Activated CD4-positive, CD25-positive, alpha-beta regulatory T cell (primary cell): Measurements from ENCODE around the gene NPM1.

ENCODE experiments used
- DNase-seq, 4 experiments: peaks; one replicate each; lab custom pipeline; 2025; lab: John Stamatoyannopoulos, UW

Gene NPM1

DNA sequence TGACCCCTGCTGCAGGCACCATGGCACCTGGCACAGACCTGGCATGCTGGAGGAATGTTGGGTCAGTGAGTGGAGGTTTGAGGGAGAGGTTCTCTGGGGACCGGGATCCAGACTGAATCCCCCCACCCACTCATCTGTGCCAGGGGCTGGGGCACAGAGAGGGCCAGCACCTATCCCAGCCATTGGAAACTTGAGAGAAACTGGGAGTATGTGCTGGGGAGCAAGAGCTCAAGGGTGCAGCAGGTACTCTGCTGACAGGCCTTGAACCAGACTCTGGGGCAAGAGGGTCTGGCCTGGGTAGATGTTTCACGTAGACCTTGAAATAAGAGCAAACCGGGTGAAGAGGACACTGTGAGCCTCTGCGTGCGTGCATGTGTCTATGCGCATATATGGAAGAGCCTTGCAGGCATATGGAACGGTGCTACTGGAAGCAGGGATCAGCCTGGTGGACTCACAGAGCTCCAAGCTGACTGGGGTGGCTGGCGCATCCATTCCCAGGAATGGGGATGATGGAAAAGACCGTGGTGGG, 40.6 kb downstream of the NPM1 start:
- DNase-seq = no peak

DNA sequence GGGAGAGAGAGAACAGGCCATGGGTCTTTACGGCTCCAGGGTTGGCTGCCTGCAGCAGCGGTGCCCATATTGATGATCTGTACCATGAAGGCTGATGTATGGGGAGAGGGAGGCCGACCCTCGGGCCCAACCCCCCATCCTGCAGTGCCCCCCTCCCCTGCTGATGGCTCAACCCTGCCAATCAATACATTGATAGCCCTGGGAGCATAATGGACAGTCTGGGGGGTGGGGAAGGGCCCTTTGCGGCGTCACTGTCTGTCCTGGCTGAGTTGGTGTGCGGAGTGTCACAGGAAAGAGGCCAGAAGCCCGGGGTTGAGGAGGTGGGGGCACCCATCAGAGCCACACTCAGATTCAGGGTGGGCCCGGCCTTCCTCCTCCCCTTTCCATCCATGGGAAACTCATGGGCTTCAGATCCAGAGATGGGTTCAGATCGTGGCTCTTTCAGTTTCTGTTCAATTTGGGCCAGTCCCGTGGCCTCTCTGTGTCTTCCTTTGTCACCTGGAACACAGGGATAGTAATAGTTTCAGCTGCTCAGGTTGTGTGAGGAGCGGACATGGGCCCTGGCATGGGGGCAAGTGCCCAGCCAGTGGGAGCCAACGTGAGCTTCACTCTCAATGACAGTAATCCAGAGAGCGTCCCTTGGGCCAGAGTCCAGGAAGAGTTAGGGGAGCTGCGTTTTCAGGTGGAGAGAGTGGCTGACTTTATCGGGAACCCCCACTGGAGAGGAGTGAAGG, 41.3 kb downstream of the NPM1 start:
- DNase-seq = no peak

DNA sequence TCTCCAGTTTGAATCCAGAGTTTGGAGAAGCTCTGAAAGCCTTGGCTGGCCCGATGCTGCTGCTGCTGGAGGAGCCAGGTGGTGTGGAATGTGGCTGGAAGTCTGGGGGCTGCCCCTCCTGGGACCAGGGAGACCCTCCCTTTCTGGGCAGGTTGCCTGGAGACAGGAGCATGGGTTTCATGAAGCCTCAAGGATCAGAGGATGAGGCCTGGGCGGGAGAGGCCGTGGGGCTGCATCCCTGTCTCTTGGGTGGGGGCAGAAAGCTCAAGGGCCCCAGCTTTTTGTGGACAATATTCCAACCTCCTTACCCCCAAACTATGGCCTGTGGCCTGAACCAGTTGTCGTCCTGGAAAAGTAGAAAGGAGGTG, 41.9 kb downstream of the NPM1 start:
- DNase-seq = no peak

DNA sequence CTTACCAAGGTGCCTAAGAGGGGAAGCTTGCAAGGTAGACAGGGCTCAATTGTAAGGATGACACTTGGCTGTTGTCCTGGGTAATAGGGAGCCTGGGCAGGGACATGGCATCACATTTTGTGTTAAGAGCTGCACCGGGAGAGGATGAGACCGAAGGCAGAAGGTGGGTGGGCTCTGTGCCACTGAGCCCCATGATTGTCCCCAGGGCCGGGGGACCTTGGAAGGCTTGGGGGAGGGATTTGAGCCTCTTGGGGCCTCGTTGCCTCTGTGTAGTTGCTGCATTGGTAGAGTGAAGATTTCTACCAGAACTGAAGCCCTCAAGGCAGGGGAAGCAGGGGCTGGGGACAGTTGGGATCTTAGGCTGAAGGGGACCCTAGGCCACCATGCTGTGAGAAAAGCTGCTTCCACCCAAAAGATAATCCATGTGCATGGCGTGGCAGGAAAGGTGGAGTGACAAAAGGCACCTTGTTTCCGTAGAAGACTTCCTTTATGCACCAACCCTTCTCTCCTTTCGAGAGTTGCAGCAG, 43.7 kb downstream of the NPM1 start:
- no peak for DNase-seq

DNA sequence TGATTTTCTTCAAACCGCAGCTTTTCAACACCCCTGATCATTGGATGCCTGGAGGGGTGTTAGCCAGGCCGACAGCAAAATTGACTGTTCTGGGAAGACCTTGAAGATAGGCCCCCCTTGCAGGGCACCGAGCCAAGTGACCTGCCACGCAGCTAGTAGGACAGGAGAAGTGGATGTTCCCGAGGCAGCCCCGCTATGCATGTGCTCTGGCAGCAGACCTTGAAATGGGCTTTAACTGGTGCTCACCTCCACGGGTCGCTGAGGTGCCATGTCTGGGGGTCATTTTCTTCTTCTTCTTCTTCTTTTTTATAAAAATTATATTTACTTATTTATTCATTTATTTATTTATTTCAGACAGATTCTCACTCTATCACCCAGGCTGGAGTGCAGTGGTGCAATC, 44.4 kb downstream of the NPM1 start:
- DNase-seq = no peak

DNA sequence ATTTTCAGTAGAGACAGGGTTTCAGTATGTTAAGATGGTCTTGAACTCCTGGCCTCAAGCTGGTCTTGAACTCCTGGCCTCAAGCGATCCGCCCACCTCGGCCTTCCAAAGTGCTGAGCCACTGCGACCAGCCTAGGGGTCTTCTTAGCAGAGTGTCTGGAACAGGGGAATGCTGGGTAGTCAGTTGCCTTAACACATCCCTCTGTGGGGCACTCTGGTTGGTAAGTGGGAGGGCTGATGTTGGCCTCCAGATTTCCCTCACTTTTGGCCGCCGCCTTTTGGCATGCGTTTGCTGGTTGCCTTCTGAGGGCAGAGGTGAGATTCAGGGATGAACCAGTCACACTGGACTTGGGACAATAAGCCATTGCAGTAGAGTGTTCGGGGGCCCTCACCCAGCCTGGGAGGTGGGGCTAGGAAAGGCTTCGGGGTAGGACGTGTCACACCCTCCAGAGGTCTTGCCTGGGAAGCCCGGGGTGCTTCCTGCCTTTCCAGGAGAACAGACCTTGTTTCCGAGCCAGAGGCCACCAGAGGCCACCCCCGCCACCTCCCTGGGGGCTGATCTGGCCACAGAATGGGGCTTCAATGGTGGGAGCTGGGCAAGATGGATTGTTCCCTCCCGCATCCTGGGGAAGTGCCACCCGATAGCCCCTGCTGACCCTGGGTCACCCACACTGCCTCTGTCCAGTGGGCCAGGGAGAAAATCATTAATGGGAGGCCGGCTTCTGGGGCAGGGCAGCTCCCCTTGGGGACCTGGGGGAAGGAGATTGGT, 45.1 kb downstream of the NPM1 start:
- no peak for DNase-seq

DNA sequence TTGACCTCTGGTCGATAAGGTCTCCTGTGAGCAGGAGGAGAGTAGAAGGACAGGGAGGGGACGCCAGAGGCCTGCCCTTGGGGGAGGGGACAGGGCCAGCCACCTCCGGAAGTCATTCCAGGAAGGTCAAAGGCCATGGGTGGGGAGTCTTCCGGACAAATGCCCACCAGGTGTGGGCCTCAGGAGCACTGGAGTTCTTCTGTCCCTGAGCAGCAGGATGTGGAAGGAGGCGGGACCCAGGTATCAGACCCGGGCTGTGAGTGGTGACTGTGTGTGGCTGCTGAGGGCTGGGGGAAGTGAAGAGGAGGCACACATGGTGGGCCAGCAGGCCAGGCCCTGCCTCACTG, 45.7 kb downstream of the NPM1 start:
- DNase-seq = no peak

DNA sequence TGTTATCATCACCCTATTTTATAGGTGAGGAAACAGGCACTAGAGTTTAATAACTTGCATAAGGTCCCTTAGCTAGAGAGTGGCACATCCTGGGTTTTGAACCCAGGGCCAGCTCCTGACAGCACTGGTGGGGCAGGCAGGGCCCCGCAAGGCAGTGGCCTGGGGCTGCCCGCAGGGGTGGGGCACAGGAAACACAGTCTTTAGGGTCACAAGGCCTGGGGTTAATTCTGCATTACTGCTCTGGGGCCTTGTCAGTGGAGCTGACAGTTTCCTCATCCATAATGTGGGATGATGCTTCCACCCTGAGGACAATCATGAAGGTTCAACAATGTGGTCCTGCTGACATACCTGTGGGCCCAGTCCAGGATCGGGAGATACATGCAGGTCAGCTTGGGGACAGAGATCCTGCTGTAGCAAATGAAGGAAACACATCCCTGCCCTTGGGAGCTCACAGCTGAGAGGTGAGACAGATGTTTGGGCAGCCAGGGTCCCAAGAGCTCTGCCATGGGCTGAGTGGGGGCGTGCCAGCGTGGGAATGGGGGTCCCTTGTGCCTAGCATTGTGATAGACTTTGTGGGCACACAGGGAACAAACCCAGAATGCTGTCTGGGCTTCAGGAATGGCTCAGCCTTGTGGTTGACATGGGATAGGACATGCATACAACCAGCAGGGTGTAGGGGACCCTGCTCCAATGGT, 46.5 kb downstream of the NPM1 start:
- DNase-seq = no peak

DNA sequence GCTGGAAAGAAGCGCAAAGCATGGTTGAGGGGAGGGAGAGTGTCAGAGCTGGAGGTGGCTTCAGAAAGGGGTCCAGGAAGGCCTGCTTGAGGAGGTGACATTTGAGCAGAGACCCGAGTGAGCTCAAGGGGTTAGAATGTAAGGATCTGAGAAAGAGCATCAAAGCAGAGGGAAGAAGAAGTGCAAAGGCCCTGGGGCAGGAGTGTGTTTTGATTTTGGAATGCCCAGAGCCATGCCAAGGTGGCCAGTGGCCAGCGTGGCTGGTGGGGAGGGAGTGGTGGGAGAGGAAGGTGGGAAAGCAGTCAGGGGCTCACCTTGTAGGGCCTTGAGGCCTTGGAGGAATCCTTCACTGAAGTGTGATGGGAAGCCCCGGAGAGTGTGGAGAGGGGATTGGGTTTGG, 47.2 kb downstream of the NPM1 start:
- no peak for DNase-seq

DNA sequence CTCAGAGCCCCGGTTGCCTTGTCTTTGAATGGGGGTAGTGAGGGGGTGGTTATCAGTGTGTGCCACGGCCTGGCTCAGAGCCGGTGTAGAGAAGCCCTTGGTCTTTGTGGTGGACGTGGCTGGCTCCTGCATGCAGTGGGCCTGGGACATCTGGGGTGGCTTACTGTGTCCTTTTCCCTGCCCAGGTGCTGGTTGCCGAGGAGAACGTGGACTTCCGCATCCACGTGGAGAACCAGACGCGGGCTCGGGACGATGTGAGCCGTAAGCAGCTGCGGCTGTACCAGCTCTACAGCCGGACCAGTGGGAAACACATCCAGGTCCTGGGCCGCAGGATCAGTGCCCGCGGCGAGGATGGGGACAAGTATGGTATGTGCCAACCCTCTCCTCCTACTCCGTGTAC, 48.3 kb downstream of the NPM1 start:
- no peak for DNase-seq

DNA sequence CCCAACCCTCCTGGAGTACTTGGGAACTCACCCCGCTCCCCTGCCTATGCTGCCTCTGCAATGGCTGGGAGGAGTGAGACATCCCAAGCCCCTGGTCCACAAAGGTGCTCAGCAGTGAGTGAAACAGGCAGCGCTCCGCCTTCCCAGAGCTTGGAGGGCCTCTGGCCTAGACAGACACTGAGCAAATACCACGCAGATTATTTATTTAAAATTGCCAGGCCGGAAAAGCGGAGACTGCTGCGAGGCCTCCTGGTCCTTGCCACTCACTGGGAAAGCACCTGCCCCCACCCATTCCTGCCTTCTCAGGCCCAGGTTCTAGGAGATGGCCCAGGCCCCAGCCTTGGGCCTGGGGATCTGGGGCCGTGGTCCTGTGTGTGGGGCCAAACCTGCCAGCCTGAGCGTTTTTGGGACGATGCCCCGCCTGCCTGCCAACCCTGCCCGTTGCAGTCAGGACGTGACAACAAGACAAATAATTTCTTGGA, 49.2 kb downstream of the NPM1 start:
- DNase-seq = no peak

DNA sequence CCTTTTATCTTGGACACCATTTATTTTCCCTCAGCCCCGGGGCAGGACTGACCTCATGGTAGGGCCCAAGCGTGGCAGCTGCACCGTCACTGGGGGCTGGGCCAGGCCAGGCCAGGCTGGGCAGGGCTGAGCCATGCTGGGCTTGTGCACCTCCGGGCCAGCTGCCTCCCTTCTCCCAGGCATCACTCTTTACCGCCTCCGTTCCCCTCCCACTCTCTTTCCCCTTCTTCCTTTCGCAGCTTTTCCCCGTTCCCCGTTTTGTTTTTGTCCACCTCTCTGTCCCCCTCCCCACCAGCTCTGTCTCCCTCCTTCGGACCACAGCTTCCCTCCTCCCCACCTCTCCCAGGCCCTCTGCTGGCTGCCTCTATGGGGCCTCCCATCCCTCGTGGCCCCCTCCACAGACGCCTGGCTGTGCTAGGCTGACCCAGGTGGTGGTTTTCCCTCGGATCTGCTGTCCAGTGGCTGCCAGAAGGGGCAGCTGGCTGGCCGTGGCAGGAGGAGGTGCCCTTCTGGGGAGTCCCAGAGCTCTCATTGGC, 49.7 kb downstream of the NPM1 start:
- DNase-seq = no peak

DNA sequence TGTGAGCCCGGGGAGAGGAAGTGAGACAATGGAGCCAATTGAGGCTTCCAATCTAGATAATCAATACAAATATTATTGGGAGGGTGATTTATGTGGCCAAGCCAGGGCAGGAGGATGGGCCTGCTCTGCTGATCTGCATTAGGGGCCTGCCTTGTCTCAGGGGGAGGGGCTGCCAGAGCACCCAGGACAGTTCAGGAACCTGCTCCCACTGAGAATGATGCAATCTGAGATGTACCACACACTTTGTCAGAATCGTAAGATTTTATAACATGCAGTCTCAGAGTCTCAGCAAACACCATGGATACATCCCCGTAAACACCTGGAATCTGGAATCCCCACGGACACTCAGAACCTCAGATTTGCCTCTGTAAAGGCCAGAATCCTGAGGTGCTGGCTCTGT, 51.1 kb downstream of the NPM1 start:
- DNase-seq = no peak

DNA sequence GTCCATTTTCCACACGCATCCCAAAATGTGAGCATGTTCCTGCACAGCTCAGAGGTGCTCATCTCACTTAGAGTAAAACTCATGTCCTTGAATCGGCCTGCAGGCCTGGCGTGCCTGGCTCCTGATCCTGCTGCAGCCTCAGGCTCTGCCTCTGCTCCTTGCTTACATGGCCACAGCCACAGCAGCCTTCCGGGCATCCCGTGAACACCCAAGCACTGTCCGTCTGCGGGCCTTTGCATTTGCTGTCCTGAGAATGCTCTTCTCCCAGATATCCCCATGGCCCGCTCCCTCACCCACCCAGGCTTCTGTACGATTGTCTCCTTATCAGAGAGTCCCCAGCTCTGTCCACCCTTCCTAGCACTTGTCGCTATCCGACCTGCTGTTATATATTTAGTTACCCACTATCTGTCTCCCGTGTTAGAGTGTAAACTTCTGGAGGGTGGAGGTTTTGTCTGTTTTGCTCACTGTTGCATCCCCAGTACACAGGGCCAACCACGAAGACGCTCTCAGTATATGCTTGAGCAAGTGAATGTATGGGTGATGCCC, 53.7 kb downstream of the NPM1 start:
- DNase-seq = no peak

DNA sequence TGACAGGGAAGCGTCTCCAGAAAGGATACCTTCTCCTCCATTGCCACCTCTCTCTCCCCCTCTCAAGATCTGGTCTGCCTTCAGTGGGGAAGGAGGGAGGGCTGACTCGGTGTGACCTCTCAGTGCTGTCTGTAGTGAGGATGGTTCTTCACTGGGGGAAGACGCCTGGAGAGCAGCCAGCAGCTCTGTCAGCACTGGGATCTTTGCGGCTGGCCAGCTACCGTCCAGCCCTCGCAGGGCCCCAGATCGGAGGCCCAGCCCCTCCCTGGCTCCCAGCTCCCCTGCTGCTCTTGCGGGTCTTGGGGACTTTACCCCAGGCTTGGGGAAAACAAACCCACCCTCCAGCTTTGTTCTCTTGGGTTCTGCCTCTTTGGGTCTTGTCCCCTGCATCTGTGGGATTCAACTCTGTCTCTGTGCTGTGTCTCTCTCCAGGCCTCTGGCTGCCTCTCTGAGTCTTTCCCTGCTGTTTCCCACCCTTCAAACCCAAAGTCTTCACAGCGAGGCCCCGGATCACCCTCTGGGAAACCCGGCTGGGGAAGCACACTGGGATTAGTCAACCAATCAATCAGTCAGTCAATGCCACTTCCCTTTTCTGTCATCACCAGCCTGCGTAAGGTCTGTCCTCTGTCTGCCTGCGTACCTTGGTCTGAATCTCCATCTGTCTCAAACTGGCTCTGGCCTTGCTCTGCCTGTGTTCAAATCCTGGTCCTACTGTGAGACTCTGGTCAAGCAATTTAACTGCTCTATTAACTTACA, 54.8 kb downstream of the NPM1 start:
- no peak for DNase-seq

DNA sequence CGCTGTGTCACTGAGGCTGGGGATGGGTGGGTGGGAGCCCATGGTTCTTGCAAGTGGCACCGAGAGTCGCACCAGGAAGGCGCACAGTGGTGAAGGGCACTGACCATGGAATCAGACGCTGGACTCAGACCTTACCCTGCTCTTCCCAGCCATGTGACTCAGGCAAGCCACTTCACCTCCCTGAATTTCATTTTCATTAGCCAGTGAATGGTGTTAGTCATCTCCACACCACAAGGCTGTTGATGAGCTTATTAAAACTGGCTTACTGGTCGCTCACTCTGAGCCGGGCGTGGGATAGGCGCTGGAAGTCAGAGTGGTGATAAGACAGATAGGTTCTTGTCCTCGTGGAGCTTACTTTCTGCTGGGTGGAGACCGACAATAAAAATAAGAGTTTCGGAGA, 56.9 kb downstream of the NPM1 start:
- no peak for DNase-seq

DNA sequence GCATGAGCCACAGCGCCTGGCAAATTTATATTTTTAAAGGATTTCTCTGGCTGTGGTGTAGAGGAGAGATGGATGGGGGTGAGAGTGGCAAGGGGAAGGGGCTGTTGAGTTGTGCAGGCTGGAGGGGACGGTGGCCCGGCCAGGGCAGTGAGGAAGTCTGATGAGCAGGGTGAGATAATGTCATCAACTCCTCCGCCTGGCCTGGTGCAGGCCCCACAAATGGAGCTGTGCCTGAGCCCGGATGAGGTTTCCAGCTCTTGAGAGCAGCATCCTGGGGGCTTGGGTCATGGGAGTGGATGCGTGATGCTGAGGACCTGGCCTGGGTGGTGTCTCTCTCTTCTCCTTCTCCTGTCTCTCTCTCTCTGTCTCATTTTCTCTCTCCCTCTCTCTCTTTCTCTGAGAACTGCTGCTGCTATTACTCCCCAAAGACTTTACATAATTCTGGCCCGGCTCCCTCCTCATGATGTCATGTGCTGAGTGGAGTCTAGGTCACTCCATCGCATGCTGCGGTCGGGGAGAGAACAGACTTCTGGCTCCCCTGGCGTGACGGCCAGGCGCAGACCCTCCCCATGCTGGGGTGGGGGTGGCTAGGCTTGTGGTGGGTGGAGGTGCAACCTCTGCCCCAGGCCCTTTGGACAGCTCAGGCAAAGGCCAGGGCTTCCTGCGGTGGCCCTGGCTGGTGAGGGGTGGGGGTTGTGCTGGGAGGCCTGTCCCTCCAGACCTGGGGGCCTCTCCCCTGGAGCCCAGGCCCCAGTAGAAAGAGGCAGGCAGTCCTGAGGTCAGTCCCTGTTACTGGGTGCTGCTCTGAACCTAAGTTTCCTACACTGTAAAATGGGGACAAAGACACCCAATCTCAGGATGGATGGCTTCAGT, 58.2 kb downstream of the NPM1 start:
- no peak for DNase-seq

DNA sequence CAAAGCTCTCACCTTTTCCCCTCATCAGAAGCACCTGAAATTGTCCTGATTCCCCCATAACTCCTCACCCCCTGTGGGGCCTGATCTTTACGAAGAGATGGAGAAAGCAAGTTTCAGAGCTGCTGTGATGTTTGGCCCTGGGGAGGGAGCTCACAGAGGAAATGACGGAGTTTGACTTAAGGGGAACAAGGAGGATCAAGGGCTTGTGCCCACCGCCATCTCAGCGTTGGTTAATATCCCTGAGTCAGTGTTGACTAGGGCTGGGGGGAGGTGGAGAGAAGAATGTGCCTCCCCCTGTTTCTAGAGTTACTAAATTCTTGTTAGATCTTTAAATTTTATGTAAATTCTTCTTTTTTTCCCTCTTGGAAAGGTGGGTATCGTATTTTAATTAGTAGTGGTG, 59.6 kb downstream of the NPM1 start:
- DNase-seq = no peak

DNA sequence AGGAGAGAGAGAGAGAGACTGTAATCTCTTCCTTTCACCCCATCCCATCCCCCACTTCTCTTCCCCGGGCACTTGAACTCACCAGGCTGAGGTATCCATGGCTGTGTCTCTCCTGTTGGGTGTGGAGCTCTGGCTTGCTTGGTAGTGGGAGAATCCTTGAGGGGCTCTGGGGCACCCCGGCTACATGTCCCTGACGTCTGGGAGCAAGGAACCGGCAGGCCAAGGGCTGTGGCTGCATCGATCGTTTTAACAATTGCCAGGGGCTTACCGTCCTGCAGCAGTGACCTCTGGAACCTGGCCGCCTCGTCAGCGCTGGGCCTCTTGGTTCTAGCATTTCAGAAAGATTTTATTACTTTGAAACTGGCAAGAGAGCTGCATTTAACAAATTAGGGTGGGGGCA, 61.8 kb downstream of the NPM1 start:
- no peak for DNase-seq
